T-helper 9 cell (primary cell): ENCODE measurements around the gene LYSMD2.

ENCODE experiments used
- DNase-seq: peaks from one replicate; pipeline ENCODE4 v3.0.0-alpha.2; 2020

LYSMD2 gene

DNA sequence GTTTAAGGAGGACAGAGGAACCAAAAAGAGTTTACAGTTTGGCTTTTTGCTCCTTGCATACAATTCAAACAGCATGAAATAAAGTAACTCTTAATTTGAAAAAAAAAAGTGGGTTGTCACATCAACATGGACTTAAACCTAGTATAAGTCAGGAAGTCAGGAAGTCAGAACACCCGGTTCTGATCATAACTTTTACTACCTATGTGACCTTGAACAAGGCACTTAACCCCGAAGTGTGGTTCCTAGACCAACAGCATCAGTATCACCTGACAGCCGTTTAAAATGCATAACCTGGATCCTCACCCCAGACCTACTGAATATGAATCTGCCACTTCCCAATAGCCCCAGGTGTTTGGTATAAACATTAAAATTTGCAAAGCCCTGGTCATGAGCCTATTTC, 18.7 kb downstream of the LYSMD2 start:
- no peak for DNase-seq

DNA sequence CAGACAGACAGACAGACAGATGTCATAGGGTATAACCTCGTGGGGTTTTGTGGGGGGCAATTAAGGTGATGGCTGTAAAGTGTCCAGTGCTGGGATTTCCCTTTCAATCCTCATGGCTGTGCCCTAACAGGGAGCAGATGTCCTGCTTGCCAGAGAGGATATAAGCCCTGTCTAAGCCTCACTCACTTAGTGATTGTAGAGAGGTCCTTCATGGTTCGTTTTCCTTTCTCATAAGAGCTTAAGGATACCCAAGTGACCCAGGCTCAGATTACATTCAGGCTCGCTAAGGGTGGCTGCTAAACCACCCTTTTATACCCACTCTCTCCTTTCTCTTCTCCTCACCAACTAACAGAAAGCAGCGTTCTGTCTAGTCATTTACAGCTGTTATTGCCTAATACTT, 19.2 kb downstream of the LYSMD2 start:
- no peak for DNase-seq

GRCh38 chr15:51714911-51715310, 22.5 kb downstream of the LYSMD2 start:
- DNase-seq, result no peak

DNA sequence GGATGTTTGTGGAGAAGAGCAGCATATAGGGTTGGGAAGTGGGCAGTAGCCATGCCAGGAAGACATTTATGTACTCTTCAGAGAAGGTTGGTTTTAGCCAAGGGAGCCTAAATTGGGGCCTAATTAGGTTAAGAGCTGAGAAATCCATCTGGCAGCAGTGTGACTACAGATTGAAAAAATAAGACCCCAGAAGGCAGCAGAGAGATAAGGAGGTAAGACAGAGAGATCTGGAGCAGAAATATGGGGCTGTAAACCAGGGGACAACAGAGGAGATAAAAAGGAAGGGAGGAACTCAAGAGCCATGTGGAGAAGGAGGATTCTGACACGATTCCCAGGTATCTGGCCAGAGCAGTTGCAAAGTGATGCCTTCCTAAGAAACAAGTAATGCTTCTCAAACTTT, 23.3 kb downstream of the LYSMD2 start:
- no peak for DNase-seq

DNA sequence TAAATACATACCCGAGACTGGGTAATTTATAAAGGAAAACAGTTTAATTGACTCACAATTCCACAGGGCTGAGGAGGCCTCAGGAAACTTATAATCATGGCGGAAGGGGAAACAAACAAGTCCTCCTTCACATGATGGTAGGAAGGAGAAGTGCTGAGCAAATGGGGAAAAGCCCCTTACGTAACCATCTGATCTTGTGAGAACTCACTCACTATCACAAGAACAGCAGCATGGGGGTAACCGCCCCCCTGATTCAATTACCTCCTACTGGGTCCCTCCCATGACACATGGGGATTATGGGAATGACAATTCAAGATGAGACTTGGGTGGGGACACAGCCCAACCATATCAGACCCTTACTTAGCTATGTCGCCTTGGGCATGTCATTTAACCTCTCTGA, 28.4 kb downstream of the LYSMD2 start:
- DNase-seq, result no peak

DNA sequence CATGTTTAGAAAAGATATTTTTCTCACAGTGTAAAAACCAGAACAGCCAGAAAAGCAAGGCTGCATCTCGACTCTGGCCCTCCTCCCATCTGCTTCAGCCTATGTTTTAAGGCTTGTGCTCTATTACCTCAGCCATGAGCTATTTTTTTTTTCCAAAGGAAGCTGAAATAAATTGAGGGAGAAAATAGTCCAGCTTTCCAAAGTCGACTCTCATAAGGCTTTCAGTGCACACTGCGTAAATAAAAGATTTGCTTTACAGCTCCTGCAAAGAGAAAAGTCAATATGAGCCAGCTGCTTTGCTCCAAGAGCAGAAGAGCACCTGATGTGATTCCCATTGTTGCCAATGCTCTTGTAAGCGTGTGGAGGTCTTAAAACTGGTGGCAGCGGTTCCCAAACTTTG, 29.4 kb downstream of the LYSMD2 start:
- DNase-seq, result no peak

- no peak for DNase-seq
These were observed 30.4 kb downstream of the LYSMD2 start for GRCh38 chr15:51706926-51707608.

GRCh38 chr15:51706291-51706690, 31.2 kb downstream of the LYSMD2 start:
- no peak for DNase-seq

- DNase-seq, result no peak
These were observed 34.7 kb downstream of the LYSMD2 start for GRCh38 chr15:51702710-51703109.

GRCh38 chr15:51699373-51699772, 38.1 kb downstream of the LYSMD2 start:
- DNase-seq, result no peak

DNA sequence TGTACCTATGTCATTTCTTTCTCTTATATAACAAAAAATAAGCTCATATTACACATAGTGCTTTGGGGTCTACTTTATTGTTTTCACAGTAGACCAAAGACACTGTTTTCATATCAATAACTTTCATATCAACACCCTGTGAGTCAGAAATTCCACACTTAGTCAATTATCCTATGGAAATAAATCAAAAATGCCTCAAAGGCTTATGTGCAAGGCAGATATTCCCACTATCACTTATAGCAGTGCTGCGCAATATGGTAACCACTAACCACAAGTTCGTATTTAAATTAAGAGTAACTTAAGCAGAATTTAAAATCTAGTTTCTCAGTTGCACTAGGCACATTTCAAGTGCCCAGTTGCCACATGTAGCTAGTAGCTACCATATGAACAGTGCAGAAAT, 40.3 kb downstream of the LYSMD2 start:
- DNase-seq, result no peak

- no peak for DNase-seq
These were observed 40.9 kb downstream of the LYSMD2 start for GRCh38 chr15:51696566-51696965.

GRCh38 chr15:51692154-51692553, 45.3 kb downstream of the LYSMD2 start:
- no peak for DNase-seq

DNA sequence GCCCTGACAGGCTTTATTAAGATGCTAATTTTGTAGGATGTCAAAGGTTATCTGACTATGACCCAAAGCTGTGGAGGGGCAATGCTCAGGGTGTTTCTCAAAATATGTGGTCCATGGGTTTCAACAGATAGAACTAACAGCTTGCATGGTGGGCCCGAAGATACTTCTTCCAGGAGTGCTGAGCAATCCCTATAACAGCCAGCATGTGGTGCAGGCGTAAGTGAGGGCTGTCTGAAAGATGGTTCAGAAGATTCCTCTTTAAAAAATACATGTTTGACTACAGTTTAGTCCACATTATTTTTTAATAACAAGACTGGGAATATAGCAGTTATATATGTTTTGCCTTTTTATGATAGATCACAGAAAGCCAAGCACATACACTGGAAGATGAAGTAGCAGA, 48.6 kb downstream of the LYSMD2 start:
- no peak for DNase-seq

GRCh38 chr15:51687565-51687964, 49.9 kb downstream of the LYSMD2 start:
- DNase-seq, result no peak

GRCh38 chr15:51681303-51681963, 56.0 kb downstream of the LYSMD2 start, which contains the start of gene SCG3:
Gene SCG3 (plus strand): TSS chr15:51681503. CDS start chr15:51681756, 253 bp downstream.
- peak; percentile 44 for DNase-seq

DNA sequence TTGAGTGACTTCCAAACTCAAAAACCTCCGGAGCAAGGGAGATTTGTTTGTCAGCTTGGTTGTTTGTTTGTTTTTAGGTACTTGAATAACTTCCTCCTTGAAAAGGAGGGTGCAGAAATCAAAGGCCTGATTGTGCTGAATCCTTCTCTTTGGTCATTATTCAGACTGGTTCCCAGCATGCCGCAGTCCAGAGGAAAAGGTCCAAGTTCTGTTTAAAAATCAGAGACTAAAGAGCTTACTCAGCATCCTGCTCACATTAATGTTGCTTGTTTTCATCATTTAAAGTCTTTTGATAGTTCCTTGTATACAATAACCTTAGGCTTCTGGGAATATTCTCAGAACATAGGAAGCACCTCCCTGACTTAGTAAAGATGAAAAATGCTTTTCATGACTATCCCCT, 57.1 kb downstream of the LYSMD2 start:
- no peak for DNase-seq

- no peak for DNase-seq
These were observed 59.4 kb downstream of the LYSMD2 start for GRCh38 chr15:51678096-51678495.

- no peak for DNase-seq
These were observed 60.0 kb downstream of the LYSMD2 start for GRCh38 chr15:51677452-51677851.

- no peak for DNase-seq
These were observed 60.4 kb downstream of the LYSMD2 start for GRCh38 chr15:51677021-51677420.

DNA sequence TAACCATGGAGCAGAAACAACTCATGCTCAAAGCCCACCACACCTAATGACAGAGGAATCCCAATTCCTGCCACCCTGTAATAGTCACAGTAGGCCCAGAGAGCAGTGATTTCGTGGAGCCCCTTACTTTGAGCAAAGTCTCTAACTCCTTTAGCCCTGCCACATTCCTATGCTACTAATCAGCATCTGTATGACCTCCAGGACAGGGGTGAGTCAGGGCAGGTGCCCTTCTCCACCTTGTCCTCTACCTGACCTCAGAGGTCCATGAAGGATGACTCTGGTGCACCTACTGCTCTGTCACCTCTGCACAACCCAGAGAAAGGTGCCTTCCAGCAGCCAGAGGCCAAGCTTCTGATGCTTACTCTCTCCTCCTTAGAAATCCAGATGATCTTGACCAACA, 62.2 kb downstream of the LYSMD2 start:
- DNase-seq, result no peak
